Subcutaneous adipose tissue (tissue), 4 donors: ENCODE data around the gene STXBP6. TPM values are rescaled to one million over a fixed set of nuclear protein-coding genes. Genes with fewer than 3 reads are reported as not detected.

Experiments used
- total RNA-seq, 4 donors: library from RNA; depleted of rRNA; stranded (reverse); fragments of >200 nt; gene quantifications; one replicate each; pipeline ENCODE4 v1.1.0, GENCODE V29; 2016
- TF ChIP-seq, protein P1 (sequence below): fragments of 450-650 bp; IDR thresholded peaks from one replicate; pipeline ENCODE4 v1.5.1; 2016; ENCODE audit warnings: low read depth, mild to moderate bottlenecking, control low read depth, antibody characterized with exemption, moderate library complexity

Gene STXBP6
- total RNA-seq, 4 donors from 2014 or later = 5.4 to 11.7 (median 9.3) TPM

DNA sequence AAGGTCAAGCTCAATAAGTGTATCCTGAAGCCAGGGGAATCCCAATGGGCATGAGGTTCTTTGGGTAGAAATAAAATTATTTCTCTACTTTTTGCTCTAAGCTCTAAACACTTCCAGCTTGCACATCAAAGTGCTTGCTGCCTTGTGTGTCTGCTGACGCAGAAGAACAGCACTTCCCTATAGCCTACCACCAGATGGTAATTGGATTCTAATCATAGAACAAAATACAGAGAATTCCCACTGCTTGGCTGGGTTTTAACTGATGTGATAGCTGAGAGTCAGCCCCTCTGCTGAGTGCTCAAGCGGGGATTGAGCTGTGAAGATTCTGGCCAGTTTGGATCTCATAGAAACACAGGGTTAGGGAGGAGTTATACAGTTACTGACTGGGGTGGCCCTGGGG lies 283.5 kb downstream of the STXBP6 start:
- TF ChIP-seq, protein P1, sequence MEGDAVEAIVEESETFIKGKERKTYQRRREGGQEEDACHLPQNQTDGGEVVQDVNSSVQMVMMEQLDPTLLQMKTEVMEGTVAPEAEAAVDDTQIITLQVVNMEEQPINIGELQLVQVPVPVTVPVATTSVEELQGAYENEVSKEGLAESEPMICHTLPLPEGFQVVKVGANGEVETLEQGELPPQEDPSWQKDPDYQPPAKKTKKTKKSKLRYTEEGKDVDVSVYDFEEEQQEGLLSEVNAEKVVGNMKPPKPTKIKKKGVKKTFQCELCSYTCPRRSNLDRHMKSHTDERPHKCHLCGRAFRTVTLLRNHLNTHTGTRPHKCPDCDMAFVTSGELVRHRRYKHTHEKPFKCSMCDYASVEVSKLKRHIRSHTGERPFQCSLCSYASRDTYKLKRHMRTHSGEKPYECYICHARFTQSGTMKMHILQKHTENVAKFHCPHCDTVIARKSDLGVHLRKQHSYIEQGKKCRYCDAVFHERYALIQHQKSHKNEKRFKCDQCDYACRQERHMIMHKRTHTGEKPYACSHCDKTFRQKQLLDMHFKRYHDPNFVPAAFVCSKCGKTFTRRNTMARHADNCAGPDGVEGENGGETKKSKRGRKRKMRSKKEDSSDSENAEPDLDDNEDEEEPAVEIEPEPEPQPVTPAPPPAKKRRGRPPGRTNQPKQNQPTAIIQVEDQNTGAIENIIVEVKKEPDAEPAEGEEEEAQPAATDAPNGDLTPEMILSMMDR = no peak

DNA sequence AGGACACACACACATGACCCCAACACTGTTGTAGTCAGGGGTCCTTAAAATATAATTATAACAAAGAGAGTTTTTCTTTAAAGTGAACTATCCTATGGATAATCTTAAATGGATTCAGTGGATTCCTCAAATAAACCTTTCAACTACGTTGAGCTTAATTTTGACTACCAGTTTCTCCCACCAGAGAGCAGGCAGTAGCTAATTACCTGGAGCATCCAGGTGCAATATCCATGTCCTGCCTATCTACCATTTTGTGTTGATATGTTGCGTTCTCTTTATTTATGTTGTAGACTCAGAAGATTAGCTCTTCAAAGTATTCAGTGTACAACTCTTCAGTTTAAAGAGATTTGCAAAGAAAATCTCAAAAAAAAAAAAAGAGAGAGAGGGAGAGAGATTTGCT lies 288.8 kb downstream of the STXBP6 start:
- TF ChIP-seq, protein P1 = no peak
